Endothelial cell of umbilical vein (primary cell): ENCODE data around the gene NBEAL1. TPM values are rescaled to one million over a fixed set of nuclear protein-coding genes. Genes with fewer than 3 reads are reported as not detected.

Source experiments
- BruUV-seq: library from RNA; stranded (reverse); fragments of 400-500 nt; replicated peaks from 2 replicates; lab custom pipeline; 2021; lab: Mats Ljungman, UMichigan
- CTCF ChIA-PET: fragments of 300-600, 350-600 bp; sonication (Branson Sonifier 250); formaldehyde crosslinking; loops from one replicate; lab custom pipeline; 2021; ENCODE audit warnings: antibody characterized with exemption, inconsistent platforms; lab: Charles Lee
- POLR2A ChIA-PET: fragments of 300-600, 350-600 bp; sonication (Branson Sonifier 250); formaldehyde crosslinking; loops from one replicate; lab custom pipeline; 2021; ENCODE audit warnings: antibody characterized with exemption, inconsistent platforms; lab: Charles Lee
- DNase-seq: peaks from one replicate; pipeline ENCODE4 v3.0.0-alpha.2; 2011; ENCODE audit warnings: low read depth, low spot score
- FAIRE-seq: peaks from 2 replicates; lab custom pipeline; 2011; peaks lifted over from hg19 to GRCh38; lab: Jason Lieb, UNC
- H2AFZ ChIP-seq: 2 replicates; pipeline ENCODE4 v1.6.0; 2012; ENCODE audit warnings: low read depth, low read length, control low read depth, inconsistent platforms
- H3K27ac ChIP-seq: 2 replicates; pipeline ENCODE4 v1.5.1; 2011; ENCODE audit warnings: low read depth, mild to moderate bottlenecking, control low read depth, low read length, moderate library complexity; ENCODE audit not compliant: insufficient read depth
- H3K27me3 ChIP-seq, 2 experiments: 2 replicates each; pipeline versions ENCODE4 v1.6.0 to v1.6.1; 2011; ENCODE audit warnings: low read length in 2 of 2, mixed read lengths in 1 of 2; ENCODE audit not compliant: control insufficient read depth in 2 of 2, insufficient read depth in 2 of 2
- H3K36me3 ChIP-seq, 2 experiments: 2 replicates in 1 of 2; 3 replicates in 1 of 2; pipeline ENCODE4 v1.5.1; 2011; ENCODE audit warnings: low read length in 2 of 2, mild to moderate bottlenecking in 1 of 2, moderate library complexity in 1 of 2; ENCODE audit not compliant: control insufficient read depth in 2 of 2, insufficient read depth in 2 of 2; ENCODE audit errors: extremely low read depth in 1 of 2
- H3K4me1 ChIP-seq: 3 replicates; pipeline ENCODE4 v1.5.1; 2011; ENCODE audit warnings: mild to moderate bottlenecking, low read length; ENCODE audit not compliant: control insufficient read depth, insufficient read depth; ENCODE audit errors: extremely low read depth
- H3K4me2 ChIP-seq: 2 replicates; pipeline ENCODE4 v1.6.1; 2011; ENCODE audit warnings: low read length, control low read depth, mixed read lengths; ENCODE audit not compliant: insufficient read depth
- H3K4me3 ChIP-seq, 3 experiments: fragments of 200-600 bp in 1 of 3; sonication (generic), shearing (Covaris generic) in 1 of 3; replicated peaks in 1 of 3; 2 replicates each; pipeline ENCODE4 v1.5.1; 2011 to 2016; ENCODE audit warnings: control low read depth in 3 of 3, low read length in 3 of 3, mild to moderate bottlenecking in 2 of 3, inconsistent platforms in 1 of 3, low read depth in 1 of 3, moderate library complexity in 1 of 3; ENCODE audit not compliant: insufficient read depth in 1 of 3
- H3K79me2 ChIP-seq: 2 replicates; pipeline ENCODE4 v1.6.0; 2012; ENCODE audit warnings: low read length, inconsistent platforms; ENCODE audit not compliant: control insufficient read depth, insufficient read depth
- H3K9ac ChIP-seq: replicated peaks from 2 replicates; pipeline ENCODE3; 2011; ENCODE audit warnings: low read length, control low read depth; ENCODE audit not compliant: insufficient read depth; ENCODE audit errors: extremely low read depth
- H3K9me1 ChIP-seq: replicated peaks from 3 replicates; pipeline ENCODE4 v1.6.0; 2011; ENCODE audit warnings: mild to moderate bottlenecking, low read length; ENCODE audit not compliant: control insufficient read depth, insufficient read depth; ENCODE audit errors: extremely low read depth
- H3K9me3 ChIP-seq: replicated peaks from 2 replicates; pipeline ENCODE4 v1.5.1; 2012; ENCODE audit warnings: low read length, inconsistent platforms; ENCODE audit not compliant: control insufficient read depth, insufficient read depth
- H4K20me1 ChIP-seq: replicated peaks from 2 replicates; pipeline ENCODE3; 2011; ENCODE audit warnings: mild to moderate bottlenecking, low read length; ENCODE audit not compliant: control insufficient read depth, insufficient read depth; ENCODE audit errors: extremely low read depth
- EZH2 ChIP-seq: IDR thresholded peaks from 2 replicates; pipeline ENCODE4 v1.6.1; 2012; ENCODE audit warnings: borderline replicate concordance, low read depth, mild to moderate bottlenecking, moderate library complexity, low read length, inconsistent platforms; ENCODE audit not compliant: severe bottlenecking
- FOS ChIP-seq: IDR thresholded peaks from 2 replicates; pipeline ENCODE4 v1.6.1; 2011; ENCODE audit warnings: mild to moderate bottlenecking, low read length, moderate library complexity, borderline replicate concordance; ENCODE audit not compliant: insufficient read depth
- GATA2 ChIP-seq: IDR thresholded peaks from 2 replicates; pipeline ENCODE4 v1.7.0; 2011; ENCODE audit warnings: low read depth, mild to moderate bottlenecking, moderate library complexity, mixed read lengths, low read length; ENCODE audit not compliant: insufficient read length, insufficient read depth
- JUN ChIP-seq: IDR thresholded peaks from 2 replicates; pipeline ENCODE4 v1.6.1; 2011; ENCODE audit warnings: borderline replicate concordance, low read depth; ENCODE audit not compliant: insufficient read length, insufficient read depth
- MYC ChIP-seq: IDR thresholded peaks from one replicate; pipeline ENCODE4 v1.6.1; 2011; ENCODE audit warnings: mild to moderate bottlenecking, low read depth, low read length
- POLR2A ChIP-seq: IDR thresholded peaks from 2 replicates; pipeline ENCODE4 v1.6.1; 2012; ENCODE audit warnings: low read depth, mild to moderate bottlenecking, control low read depth, low read length
- POLR2AphosphoS5 ChIP-seq: IDR thresholded peaks from 2 replicates; pipeline ENCODE4 v1.6.1; 2012; ENCODE audit warnings: low read depth, mild to moderate bottlenecking, control low read depth, low read length, moderate library complexity; ENCODE audit not compliant: insufficient read depth
- dilution Hi-C: fragments of 300-500 bp; cut with MboI; formaldehyde crosslinking; loops from one replicate; pipeline ENCODE4 v1.15.0; 2019; ENCODE audit warnings: low sequenced_read_pairs; ENCODE audit not compliant: extremely low pct_ligation_motif_present
- intact Hi-C: fragments of 100-400 bp; cut with micrococcal nuclease; formaldehyde crosslinking; loops from one replicate; pipeline ENCODE4 v1.10.0; 2022
- polyA plus RNA-seq, 4 experiments: library from polyadenylated mRNA; depleted of rRNA in 3 of 4; stranded (reverse) in 3 of 4; unstranded in 1 of 4; fragments of >200 nt; gene quantifications; 2 replicates each; pipeline versions ENCODE4 v1.2.1 to v1.2.3, GENCODE V29; 2011 to 2012; ENCODE audit warnings: missing spikeins in 1 of 4
- total RNA-seq: library from RNA; stranded (reverse); gene quantifications from 2 replicates; pipeline ENCODE4 v1.2.3, GENCODE V29; 2021
- TF ChIP-seq, protein P1 (sequence below): IDR thresholded peaks from 2 replicates; pipeline ENCODE4 v1.6.1; 2011; ENCODE audit not compliant: insufficient read depth, insufficient read length
- TF ChIP-seq, protein P2 (sequence below), 2 donors: IDR thresholded peaks; 1 replicate in 1 of 2; 2 replicates in 1 of 2; pipeline ENCODE4 v1.5.1; 2011; ENCODE audit warnings: low read length in 2 of 2, mild to moderate bottlenecking in 2 of 2, moderate library complexity in 2 of 2, control low read depth in 1 of 2, inconsistent platforms in 1 of 2, low read depth in 1 of 2; ENCODE audit not compliant: insufficient read depth in 1 of 2; ENCODE audit errors: extremely low read depth in 1 of 2

The NBEAL1 gene
- total and polyA plus RNA-seq, 2 donors (not counting 3 experiments of a cell fraction or from before 2014, with no cell fraction given): 2.1 to 23.3 TPM

DNA sequence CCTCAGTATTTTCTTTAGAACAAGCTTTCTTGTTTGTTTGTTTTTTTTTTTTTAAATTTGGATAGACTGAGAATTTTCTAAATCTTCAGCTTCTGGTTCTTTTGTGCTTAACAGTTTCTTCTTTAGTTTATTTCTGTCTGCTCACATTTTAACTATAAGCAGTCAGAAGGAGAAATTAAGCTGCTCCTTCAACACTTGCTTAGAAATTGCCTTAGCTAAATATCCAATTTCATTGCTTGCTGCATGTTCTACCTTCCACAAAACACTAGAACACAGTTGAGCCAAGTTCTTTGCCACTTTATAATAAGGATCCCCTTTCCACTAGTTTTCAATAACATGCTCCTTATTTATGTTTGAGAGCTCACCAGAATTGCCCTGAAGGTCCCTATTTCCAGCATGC lies 57.7 kb downstream of the NBEAL1 start:
- Histone ChIP-seq H3K9me3 (no peaks in the 10 kb centered on the region), H3K4me3 (no peak overlapping the region), H3K27ac (no peak overlapping the region), H3K36me3 (no peaks in the 10 kb centered on the region), H2AFZ (no peak overlapping the region), H4K20me1 (no peaks in the 10 kb centered on the region), H3K4me1 (no peaks in the 10 kb centered on the region), H3K27me3 (no peaks in the 10 kb centered on the region), H3K9me1 (no peaks in the 10 kb centered on the region), H3K4me2 (no peak overlapping the region), H3K79me2 (no peaks in the 10 kb centered on the region), H3K9ac (no peak overlapping the region)
- dilution Hi-C loops: no loop called here
- BruUV-seq: no TSS peak
- DNase-seq: no peak
- POLR2A ChIA-PET: interaction anchor here (0.7 kb wide), 1 partner anchor 8 kb away, joined by 3 read pairs; no protein-coding TSS in a partner anchor
- TF ChIP-seq POLR2AphosphoS5 (no peak), POLR2A (no peak)
- CTCF ChIA-PET: interaction anchor here (1.1 kb wide), 1 partner anchor 9 kb away, joined by 3 read pairs; no protein-coding TSS in a partner anchor
- intact Hi-C loops: no loop called here
- FAIRE-seq: no peak

DNA sequence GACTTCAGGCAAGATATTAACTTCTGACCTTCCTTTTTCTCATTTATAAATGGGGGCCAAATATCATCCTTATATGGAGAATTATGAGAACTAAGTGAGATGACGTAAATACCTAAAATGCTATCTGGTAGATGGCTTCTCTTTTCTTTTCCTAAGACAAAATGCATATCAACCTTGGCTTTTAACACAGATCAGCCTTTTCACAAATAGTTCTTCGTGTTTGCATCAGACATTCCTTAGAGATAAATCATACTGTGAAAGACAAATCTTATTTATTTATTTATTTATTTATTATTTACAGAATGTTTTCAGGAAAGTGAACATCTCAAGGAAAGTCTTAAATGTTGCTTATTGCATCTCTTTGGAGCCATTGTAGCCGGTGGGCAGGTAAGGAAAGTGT lies 62.8 kb downstream of the NBEAL1 start:
- POLR2A ChIA-PET: no interaction called here
- H3K36me3 ChIP-seq: no peaks in the 10 kb centered on the region
- intact Hi-C loops (no loop called here), dilution Hi-C loops (no loop called here)
- H3K9me3 ChIP-seq: no peaks in the 10 kb centered on the region
- BruUV-seq: no TSS peak
- DNase-seq (no peak), FAIRE-seq (peak; percentile 37)
- no peaks in the 10 kb centered on the region for H4K20me1 ChIP-seq
- no peak overlapping the region for H3K4me2 ChIP-seq
- H3K79me2 ChIP-seq: no peaks in the 10 kb centered on the region
- no peaks in the 10 kb centered on the region for H3K27me3 ChIP-seq
- CTCF ChIA-PET: no interaction called here
- no peak overlapping the region for H3K27ac ChIP-seq
- H3K9me1 ChIP-seq: no peaks in the 10 kb centered on the region
- TF ChIP-seq FOS: no peak
- no peak for TF ChIP-seq MYC
- TF ChIP-seq POLR2AphosphoS5: no peak
- TF ChIP-seq EZH2: no peak
- TF ChIP-seq, protein P1, sequence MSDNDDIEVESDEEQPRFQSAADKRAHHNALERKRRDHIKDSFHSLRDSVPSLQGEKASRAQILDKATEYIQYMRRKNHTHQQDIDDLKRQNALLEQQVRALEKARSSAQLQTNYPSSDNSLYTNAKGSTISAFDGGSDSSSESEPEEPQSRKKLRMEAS: no peak
- no peak for TF ChIP-seq JUN
- TF ChIP-seq GATA2: no peak
- TF ChIP-seq, protein P2, sequence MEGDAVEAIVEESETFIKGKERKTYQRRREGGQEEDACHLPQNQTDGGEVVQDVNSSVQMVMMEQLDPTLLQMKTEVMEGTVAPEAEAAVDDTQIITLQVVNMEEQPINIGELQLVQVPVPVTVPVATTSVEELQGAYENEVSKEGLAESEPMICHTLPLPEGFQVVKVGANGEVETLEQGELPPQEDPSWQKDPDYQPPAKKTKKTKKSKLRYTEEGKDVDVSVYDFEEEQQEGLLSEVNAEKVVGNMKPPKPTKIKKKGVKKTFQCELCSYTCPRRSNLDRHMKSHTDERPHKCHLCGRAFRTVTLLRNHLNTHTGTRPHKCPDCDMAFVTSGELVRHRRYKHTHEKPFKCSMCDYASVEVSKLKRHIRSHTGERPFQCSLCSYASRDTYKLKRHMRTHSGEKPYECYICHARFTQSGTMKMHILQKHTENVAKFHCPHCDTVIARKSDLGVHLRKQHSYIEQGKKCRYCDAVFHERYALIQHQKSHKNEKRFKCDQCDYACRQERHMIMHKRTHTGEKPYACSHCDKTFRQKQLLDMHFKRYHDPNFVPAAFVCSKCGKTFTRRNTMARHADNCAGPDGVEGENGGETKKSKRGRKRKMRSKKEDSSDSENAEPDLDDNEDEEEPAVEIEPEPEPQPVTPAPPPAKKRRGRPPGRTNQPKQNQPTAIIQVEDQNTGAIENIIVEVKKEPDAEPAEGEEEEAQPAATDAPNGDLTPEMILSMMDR (IDR thresholded peaks at IDR 0.05; ENCODE audit: extremely low read depth in 1 of 2, insufficient read depth in 1 of 2, low read depth in 1 of 2, low read length in 2 of 2): no peak
- no peak for TF ChIP-seq POLR2A
- H3K9ac ChIP-seq: no peak overlapping the region
- no peak overlapping the region for H3K4me3 ChIP-seq
- H2AFZ ChIP-seq: no peak overlapping the region
- H3K4me1 ChIP-seq: no peaks in the 10 kb centered on the region
